ENCODE measurements around the gene SPO11.

Gene SPO11

DNA sequence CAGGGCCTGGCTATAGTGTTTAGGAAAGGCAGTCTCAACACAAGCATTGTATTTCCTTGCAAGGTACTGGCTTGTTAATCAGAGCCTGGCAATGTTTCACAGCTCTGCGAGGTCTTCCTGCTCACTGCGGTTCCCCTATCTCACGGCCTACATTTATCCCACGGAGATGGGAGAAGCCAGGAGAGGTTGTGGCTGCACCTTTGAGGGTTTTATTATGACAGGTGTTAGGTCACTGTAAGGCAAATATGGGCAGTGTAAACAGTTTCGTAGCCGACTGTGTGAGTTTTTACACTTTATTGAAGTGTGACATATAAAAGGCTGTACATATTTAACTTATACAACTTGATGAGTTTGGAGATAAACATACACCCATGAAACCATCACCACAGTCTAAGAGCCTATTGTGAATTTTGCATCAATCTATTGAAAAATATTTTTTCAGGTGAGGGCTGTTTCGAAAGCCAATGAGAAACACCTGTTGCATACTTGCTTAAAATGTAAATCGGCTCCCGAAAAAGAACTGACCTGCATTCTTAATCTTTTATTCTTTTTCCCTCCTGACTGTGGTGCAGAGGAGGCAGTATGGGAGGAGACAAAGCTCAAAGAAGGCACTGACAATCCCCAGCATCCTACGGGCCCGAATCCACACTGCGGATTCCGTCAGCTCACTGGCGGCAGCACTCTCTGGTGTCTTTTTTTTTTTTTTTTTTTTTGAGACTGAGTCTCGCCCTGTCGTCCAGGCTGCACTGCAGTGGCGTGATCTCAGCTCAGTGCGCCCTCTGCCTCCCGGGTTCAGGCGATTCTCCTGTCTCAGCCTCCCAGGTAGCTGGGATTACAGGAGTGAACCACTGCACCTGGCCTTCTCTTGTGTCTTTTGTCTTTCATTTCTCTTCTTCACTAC, 54.1 kb downstream of the SPO11 start:
- H3K27me3 ChIP-seq: no peaks in the 10 kb centered on the region
- H3K27ac ChIP-seq: no peak overlapping the region
- H3K36me3 ChIP-seq: peaks cover 27% of the 10 kb centered on the region
- H3K4me1 ChIP-seq (ENCODE audit: control insufficient read depth in 1 of 2, insufficient read depth in 1 of 2, low read depth in 1 of 2, low read length in 1 of 2): peaks cover 28 to 30% of the 10 kb centered on the region in 2 experiments
- no peak overlapping the region for H3K4me3 ChIP-seq (ENCODE audit: low read depth in 1 of 2, low read length in 1 of 2)
- TF ChIP-seq, protein P1, sequence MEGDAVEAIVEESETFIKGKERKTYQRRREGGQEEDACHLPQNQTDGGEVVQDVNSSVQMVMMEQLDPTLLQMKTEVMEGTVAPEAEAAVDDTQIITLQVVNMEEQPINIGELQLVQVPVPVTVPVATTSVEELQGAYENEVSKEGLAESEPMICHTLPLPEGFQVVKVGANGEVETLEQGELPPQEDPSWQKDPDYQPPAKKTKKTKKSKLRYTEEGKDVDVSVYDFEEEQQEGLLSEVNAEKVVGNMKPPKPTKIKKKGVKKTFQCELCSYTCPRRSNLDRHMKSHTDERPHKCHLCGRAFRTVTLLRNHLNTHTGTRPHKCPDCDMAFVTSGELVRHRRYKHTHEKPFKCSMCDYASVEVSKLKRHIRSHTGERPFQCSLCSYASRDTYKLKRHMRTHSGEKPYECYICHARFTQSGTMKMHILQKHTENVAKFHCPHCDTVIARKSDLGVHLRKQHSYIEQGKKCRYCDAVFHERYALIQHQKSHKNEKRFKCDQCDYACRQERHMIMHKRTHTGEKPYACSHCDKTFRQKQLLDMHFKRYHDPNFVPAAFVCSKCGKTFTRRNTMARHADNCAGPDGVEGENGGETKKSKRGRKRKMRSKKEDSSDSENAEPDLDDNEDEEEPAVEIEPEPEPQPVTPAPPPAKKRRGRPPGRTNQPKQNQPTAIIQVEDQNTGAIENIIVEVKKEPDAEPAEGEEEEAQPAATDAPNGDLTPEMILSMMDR (IDR thresholded peaks at IDR 0.05): no peak
- H3K9me3 ChIP-seq: no peaks in the 10 kb centered on the region

DNA sequence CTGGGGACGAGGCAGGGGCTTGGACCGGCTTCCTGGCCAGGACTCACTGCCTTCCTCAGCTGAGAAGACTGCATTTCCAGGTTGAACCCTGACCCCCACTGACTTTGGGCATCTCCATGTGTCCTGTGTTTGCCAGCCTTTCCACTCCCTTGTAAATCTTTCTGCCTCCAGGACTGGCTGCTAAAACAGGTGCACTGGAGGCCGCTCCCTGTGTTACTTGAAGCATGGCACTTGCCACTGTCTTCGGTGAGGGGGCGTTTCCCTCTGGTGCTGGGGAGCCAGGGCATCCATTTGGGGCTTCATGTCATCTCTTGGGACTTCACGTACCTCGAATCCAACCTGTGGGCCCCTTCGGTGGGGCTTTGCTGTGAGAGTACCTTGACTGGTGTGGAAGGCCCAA, 54.9 kb downstream of the SPO11 start:
- Histone ChIP-seq H3K36me3 (peaks cover 19% of the 10 kb centered on the region), H3K9me3 (no peaks in the 10 kb centered on the region), H3K4me3 (ENCODE audit: low read depth in 1 of 2, low read length in 1 of 2) (no peak overlapping the region), H3K4me1 (ENCODE audit: control insufficient read depth in 1 of 2, insufficient read depth in 1 of 2, low read depth in 1 of 2, low read length in 1 of 2) (peaks cover 33 to 35% of the 10 kb centered on the region in 2 experiments), H3K27me3 (no peaks in the 10 kb centered on the region), H3K27ac (no peak overlapping the region)
- TF ChIP-seq, protein P1 (IDR thresholded peaks at IDR 0.05): no peak

DNA sequence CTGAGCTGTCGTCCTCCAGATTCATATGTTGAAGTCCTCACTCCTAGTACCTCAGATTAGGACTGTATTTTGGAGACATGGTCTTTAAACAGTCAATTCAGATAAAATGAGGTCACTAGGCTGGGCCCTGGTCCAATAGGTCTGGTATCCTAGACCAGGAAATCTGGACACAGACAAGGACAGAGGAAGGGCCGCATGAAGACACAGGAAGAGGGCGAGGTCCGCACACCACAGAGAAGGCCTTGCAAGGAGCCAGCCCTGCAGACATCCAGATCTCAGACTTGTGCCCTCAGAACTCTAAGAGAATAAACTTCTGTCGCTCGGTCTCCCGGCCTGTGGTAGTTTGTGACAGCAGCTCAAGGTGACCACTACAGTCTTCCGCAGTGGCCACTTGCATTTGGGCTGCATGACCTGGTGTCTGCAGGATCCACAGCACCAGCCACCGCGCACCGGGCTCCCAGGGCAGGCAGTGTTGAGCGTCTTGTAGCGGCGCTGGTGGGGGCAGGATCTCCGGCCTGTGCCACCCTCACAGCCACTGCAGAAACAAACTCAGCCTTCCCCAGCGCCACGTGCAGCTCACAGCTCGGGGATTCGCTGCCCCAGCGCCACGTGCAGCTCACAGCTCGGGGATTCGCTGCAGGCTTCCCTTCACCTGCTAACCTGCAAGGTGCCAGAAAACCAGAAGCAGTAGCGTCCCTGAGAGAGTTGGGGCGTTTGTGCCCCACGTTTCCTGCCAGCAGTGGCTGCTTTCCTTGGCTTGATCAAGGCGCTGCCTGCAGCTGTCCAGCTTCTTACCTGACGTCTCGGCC, 55.6 kb downstream of the SPO11 start:
- H3K27me3 ChIP-seq: no peaks in the 10 kb centered on the region
- peaks cover 40 to 42% of the 10 kb centered on the region in 2 experiments for H3K4me1 ChIP-seq (ENCODE audit: control insufficient read depth in 1 of 2, insufficient read depth in 1 of 2, low read depth in 1 of 2, low read length in 1 of 2)
- H3K27ac ChIP-seq: peak overlapping the region; percentile 20
- TF ChIP-seq, protein P1 (IDR thresholded peaks at IDR 0.05): no peak
- H3K4me3 ChIP-seq (ENCODE audit: low read depth in 1 of 2, low read length in 1 of 2): no peak overlapping the region
- no peaks in the 10 kb centered on the region for H3K9me3 ChIP-seq
- peaks cover 13% of the 10 kb centered on the region for H3K36me3 ChIP-seq

DNA sequence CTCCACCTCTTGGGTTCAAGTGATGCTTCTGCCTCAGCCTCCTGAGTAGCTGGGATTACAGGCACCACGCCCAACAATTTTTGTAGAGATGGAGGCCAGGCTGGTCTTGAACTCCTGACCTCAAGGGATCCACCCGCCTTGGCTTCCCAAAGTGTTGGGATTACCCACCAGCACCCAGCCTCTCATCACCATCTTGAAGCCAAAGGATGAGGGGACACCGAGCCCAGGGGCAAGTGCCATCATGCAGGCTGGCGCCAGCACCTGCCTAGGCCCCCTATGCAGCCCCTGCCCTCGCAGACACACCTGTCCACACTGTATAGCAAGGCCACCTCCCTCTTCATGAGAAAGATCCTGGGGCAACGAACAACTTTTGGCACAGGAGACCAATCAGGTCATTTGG, 56.3 kb downstream of the SPO11 start:
- no peaks in the 10 kb centered on the region for H3K27me3 ChIP-seq
- no peak overlapping the region for H3K4me3 ChIP-seq (ENCODE audit: low read depth in 1 of 2, low read length in 1 of 2)
- H3K27ac ChIP-seq: no peak overlapping the region
- peaks cover 48 to 50% of the 10 kb centered on the region in 2 experiments for H3K4me1 ChIP-seq (ENCODE audit: control insufficient read depth in 1 of 2, insufficient read depth in 1 of 2, low read depth in 1 of 2, low read length in 1 of 2)
- H3K9me3 ChIP-seq: no peaks in the 10 kb centered on the region
- peaks cover 5% of the 10 kb centered on the region for H3K36me3 ChIP-seq
- TF ChIP-seq, protein P1 (IDR thresholded peaks at IDR 0.05): no peak

DNA sequence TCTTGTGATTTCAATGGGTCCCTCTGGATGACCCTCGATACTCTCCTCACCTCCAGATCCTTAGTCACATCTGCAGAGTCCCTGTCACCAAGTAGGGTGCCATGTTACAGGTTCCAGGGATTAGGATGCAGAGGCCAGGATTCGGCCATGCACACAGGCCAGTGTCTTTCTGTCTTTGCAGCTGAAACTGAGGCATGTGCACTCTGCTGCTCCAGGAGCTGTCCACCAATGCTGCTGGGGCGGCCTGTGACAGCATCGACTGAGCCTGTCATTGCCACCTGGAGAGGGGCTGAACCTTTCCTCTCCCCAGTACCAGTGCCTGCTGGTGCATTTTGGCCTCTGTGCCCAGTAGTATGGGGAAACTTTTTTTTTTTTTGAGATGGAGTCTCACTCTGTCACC, 57.2 kb downstream of the SPO11 start:
- H3K9me3 ChIP-seq: no peaks in the 10 kb centered on the region
- peaks cover 43 to 45% of the 10 kb centered on the region in 2 experiments for H3K4me1 ChIP-seq (ENCODE audit: control insufficient read depth in 1 of 2, insufficient read depth in 1 of 2, low read depth in 1 of 2, low read length in 1 of 2)
- no peaks in the 10 kb centered on the region for H3K27me3 ChIP-seq
- H3K27ac ChIP-seq: no peak overlapping the region
- TF ChIP-seq, protein P1 (IDR thresholded peaks at IDR 0.05): no peak
- peaks cover 2% of the 10 kb centered on the region for H3K36me3 ChIP-seq
- no peak overlapping the region for H3K4me3 ChIP-seq (ENCODE audit: low read depth in 1 of 2, low read length in 1 of 2)
